Transverse colon (tissue), 3 donors: ENCODE data around the gene RGN.

ENCODE experiments used
- CTCF ChIP-seq, 5 experiments: fragments of 200-600 bp in 3 of 5; fragments of 450-650 bp in 2 of 5; sonication (generic) in 3 of 5; IDR thresholded peaks; 1 replicate in 2 of 5; 2 replicates in 3 of 5; pipeline ENCODE4 v1.5.1; 2016 to 2017; ENCODE audit warnings: antibody characterized with exemption in 5 of 5, inconsistent platforms in 3 of 5, mild to moderate bottlenecking in 2 of 5, moderate library complexity in 1 of 5
- POLR2A ChIP-seq: fragments of 450-650 bp; IDR thresholded peaks from one replicate; pipeline ENCODE4 v1.6.1; 2016; ENCODE audit warnings: antibody characterized with exemption, mild to moderate bottlenecking, moderate library complexity

- TF ChIP-seq CTCF (IDR thresholded peaks at IDR 0.05) (no peak), POLR2A (no peak)
Observed at GRCh38 chrX:47061238-47061919, 16.9 kb upstream of the RGN start.
